ENCODE measurements around the gene DOCK11. TPM values are rescaled to one million over a fixed set of nuclear protein-coding genes. Genes with fewer than 3 reads are reported as not detected.
A peak's percentile ranks its signal among the peaks of the same experiment; 100 is the strongest.

The DOCK11 gene
- total RNA-seq, 2 donors from 2014 or later, result 45.5 to 50.6 TPM

DNA sequence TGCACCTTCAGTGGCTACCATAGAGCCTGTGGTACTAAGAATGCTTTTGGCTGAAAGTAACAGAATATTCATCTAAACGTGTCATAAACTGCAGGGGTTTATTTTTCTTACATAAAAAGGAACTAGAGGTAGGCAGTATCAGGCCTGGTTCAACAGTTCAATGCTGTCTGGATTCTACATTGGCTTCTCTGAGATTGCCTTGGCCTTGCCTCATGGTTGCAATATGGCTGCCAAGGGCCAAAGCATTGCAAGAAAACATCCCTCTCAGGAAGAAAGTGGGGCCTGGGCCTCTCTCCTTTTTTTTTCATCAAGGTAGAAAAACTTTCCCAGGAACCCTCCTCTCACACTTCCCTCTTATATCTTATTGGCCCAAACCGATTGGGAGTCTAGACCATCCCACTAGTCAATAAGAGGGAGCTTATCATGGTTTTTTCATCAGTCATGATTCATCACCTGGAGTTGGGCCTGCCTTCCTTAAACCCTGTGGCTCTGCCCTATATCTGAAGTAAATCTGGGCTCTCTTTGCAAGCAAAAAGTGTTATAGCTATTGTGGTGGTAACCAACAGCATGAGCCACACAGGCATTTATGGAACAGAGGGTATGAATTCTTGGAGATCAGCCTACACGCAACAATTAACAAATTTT lies 1.8 kb upstream of the DOCK11 start:
- no peaks in the 10 kb centered on the region for H3K27me3 Mint-ChIP-seq

DNA sequence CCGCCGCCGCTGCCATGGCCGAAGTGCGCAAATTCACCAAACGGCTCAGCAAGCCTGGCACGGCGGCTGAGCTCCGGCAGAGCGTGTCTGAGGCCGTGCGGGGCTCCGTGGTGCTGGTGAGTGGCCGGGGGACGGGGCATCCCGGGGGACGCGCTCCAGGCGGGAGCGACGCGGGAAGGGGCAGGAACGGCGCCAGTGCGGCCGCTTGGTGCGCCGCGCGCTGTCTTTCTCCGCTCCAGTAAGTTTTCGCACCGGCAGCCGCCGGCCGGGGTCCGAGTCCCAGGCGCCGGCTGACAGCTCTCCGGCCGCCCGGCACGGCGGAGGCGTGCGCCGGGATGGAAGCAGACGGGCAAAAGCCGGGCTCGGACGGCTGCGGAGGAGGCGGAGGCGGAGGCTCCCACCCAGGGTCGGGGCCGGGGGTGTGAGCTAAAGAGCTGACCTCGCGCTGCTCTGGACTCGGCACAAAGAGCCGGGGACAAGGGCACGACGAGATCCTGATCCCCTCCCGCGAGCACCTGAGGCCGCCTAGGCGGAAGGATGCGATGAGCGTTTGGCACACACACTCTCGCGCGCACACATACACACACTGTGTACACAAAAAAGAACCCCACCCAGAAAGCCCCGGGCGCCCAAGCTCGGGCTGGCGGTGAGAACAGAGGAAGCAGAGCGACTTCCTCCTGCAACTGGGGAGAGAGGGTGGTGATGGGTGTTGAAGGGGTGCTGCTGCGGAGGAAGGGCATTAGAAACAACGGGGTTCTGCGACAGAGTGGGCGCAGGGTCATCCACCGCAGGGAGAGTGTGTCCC lies 545 bp downstream of the DOCK11 start:
- Mint-ChIP-seq H3K27ac (peak overlapping the region; percentile 92), H3K4me1 (peaks cover 5% of the 10 kb centered on the region), H3K27me3 (no peaks in the 10 kb centered on the region), H3K4me3 (peak overlapping the region; percentile 94), H3K9me3 (no peaks in the 10 kb centered on the region), H3K36me3 (ENCODE audit: low read depth) (peaks cover 26% of the 10 kb centered on the region)
- ATAC-seq (replicated peaks), result peak; percentile 67

More for the DNA sequence above, 1.8 kb upstream of the DOCK11 start:
- no peak for ATAC-seq (replicated peaks)
- Mint-ChIP-seq H3K4me1 (peaks cover under 1% of the 10 kb centered on the region), H3K9me3 (no peaks in the 10 kb centered on the region), H3K4me3 (no peak overlapping the region), H3K27ac (no peak overlapping the region), H3K36me3 (ENCODE audit: low read depth) (peaks cover 18% of the 10 kb centered on the region)

DNA sequence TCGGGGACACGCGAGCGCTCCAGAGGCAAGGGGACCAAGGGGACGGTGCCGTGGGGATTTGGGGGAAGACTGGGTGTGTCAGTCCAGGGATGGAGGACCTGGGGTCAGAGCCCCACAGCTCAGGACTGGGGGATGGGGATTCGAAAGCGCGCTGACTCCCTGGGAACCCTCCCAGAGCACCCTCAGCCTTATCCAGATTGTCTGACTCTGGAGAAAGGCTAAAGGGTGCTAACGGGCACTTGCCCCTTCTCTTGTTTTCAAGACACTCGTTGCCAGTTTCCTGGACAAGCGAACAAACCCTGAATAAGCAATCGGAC lies 1.1 kb downstream of the DOCK11 start:
- Mint-ChIP-seq H3K9me3 (no peaks in the 10 kb centered on the region), H3K27ac (peak overlapping the region; percentile 92), H3K4me3 (peak overlapping the region; percentile 94), H3K36me3 (ENCODE audit: low read depth) (peaks cover 26% of the 10 kb centered on the region), H3K4me1 (peaks cover 5% of the 10 kb centered on the region), H3K27me3 (no peaks in the 10 kb centered on the region)
- ATAC-seq (replicated peaks), result peak; percentile 10

DNA sequence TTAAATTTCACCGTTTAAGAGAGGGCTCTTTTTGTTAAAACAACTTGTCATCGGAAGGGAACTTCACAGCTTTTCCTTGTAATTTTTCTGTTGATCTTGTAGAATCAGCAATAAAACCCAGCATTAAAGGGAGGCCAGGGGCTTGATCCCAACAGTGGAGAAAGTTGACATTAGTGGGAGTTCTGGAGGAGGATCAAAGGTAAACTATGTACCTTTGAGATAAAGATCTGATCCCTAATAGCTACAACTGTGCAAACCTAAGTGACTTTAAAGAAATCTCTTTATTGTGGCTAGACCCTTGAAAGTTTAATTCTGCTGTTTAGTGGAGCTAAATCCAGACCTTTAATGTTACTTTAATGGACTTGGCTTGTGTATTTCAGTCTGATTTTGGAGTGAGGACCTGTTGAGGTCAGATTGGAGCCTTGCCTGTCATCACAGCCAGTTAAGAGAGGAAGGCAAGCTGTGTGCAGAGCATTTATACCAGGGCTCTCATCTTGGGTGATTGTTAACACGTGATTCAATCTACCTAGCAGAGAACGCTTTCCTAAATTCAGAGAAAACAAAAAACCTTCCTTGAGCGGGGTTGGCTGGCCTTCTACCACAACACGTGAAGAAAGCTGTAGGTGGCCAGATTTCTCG lies 1.7 kb downstream of the DOCK11 start:
- H3K36me3 Mint-ChIP-seq (ENCODE audit: low read depth), result peaks cover 26% of the 10 kb centered on the region
- H3K4me1 Mint-ChIP-seq, result peaks cover 10% of the 10 kb centered on the region
- ATAC-seq (replicated peaks), result peak; percentile 30
- H3K9me3 Mint-ChIP-seq, result no peaks in the 10 kb centered on the region
- H3K4me3 Mint-ChIP-seq, result peak overlapping the region; percentile 94
- peak overlapping the region; percentile 92 for H3K27ac Mint-ChIP-seq
- H3K27me3 Mint-ChIP-seq, result no peaks in the 10 kb centered on the region

DNA sequence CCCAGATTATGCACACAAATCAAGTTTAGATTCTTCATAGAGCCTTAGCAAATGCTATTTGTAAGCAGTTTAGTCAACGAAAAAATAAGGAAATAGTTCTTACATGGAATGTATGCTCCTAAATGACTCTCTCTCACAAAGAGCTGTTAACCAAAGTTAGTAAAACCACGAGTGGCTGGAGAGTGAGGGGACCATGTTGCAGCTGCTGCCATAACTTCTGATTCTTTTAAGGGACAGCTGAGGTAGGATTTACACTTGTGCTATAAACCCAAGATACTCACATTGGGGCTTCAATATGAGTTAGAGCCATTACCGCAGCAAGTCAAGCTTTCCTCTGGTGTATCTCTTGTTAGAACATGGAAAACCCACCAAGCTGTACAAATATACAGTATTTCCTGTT lies 2.7 kb downstream of the DOCK11 start:
- H3K27ac Mint-ChIP-seq, result no peak overlapping the region

DNA sequence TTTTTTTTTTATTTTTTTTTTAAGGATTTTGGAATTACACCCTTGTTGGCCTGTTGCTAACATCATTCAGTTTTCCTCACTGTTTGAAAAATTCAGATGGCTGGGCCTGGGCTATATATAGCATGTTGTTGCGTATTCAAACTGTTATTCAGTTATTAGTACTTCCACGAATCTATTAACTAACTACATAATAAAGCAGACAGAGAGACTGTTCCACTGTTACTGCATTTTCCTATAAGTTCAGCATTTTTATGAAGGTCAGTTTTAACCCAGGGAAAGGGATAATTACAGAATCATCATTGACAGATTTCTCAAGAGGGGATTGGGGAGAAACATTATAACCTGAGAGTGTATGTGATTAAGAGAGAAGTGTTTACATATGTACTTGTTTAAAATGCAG lies 3.1 kb downstream of the DOCK11 start:
- peaks cover 22% of the 10 kb centered on the region for H3K4me1 Mint-ChIP-seq
- H3K36me3 Mint-ChIP-seq (ENCODE audit: low read depth), result peaks cover 26% of the 10 kb centered on the region
- H3K27me3 Mint-ChIP-seq, result no peaks in the 10 kb centered on the region
- H3K4me3 Mint-ChIP-seq, result peak overlapping the region; percentile 94
- H3K27ac Mint-ChIP-seq, result no peak overlapping the region
- no peak for ATAC-seq (replicated peaks)
- H3K9me3 Mint-ChIP-seq, result no peaks in the 10 kb centered on the region

More for the DNA sequence above, 2.7 kb downstream of the DOCK11 start:
- H3K27me3 Mint-ChIP-seq, result no peaks in the 10 kb centered on the region
- peaks cover 26% of the 10 kb centered on the region for H3K36me3 Mint-ChIP-seq (ENCODE audit: low read depth)
- no peak for ATAC-seq (replicated peaks)
- H3K4me1 Mint-ChIP-seq, result peaks cover 19% of the 10 kb centered on the region
- no peaks in the 10 kb centered on the region for H3K9me3 Mint-ChIP-seq
- H3K4me3 Mint-ChIP-seq, result peak overlapping the region; percentile 94

DNA sequence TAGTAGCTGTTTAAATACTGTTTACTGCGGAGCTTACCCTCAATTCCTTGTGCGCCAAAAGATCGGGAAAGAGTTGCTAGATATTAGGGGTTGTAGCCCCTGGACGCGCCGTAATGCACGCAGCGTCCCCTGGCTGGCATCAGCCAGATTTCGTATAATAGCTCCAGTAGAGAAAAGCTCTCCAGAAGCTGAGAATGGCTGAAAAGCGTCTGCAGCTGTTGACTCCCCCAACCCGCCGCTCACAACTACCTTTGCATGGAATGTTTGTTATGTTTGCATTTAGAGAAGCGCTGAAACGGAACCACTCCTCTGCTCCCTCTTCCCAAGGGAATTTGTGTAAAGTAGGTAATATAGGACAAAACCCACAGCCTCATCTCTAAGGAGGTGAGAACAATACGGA lies 3.7 kb downstream of the DOCK11 start:
- ATAC-seq (replicated peaks), result no peak
- H3K27me3 Mint-ChIP-seq, result no peaks in the 10 kb centered on the region
- peaks cover 22% of the 10 kb centered on the region for H3K4me1 Mint-ChIP-seq
- peaks cover 26% of the 10 kb centered on the region for H3K36me3 Mint-ChIP-seq (ENCODE audit: low read depth)
- H3K9me3 Mint-ChIP-seq, result no peaks in the 10 kb centered on the region
- no peak overlapping the region for H3K27ac Mint-ChIP-seq
- H3K4me3 Mint-ChIP-seq, result peak overlapping the region; percentile 94

DNA sequence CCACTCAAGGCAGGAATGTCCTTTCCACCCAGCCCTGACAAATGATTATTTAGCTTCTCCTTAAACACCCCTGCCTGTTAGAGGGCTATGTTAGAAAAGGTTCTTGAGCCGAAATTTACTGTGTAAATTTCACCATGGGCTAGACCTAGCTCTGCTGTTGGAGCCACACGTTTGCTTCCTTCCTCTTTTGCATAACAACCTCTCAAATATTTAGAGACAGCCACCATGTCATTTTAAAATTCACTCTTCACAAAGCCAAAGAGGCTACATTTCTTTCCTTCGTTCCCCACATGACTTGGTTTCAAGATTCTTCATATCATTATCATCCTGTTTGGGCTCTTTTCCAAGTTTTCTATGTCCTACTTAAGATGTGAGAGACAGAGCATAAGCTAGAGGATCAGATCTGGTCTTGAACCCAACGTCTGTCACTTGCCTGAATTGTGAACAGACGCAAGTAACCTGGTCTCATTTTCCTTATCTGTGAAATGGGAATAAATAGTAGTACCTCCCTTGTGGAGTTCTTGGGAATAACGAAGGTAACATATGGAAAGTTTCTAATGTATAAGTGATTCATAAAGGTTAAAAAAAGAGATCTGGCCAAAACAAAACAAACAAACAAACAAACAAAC lies 6.7 kb downstream of the DOCK11 start:
- ATAC-seq (replicated peaks), result peak; percentile 13
- Mint-ChIP-seq H3K4me3 (peak overlapping the region; percentile 71), H3K9me3 (no peaks in the 10 kb centered on the region), H3K4me1 (peaks cover 22% of the 10 kb centered on the region), H3K27ac (peak overlapping the region; percentile 84), H3K27me3 (no peaks in the 10 kb centered on the region), H3K36me3 (ENCODE audit: low read depth) (peaks cover 20% of the 10 kb centered on the region)

DNA sequence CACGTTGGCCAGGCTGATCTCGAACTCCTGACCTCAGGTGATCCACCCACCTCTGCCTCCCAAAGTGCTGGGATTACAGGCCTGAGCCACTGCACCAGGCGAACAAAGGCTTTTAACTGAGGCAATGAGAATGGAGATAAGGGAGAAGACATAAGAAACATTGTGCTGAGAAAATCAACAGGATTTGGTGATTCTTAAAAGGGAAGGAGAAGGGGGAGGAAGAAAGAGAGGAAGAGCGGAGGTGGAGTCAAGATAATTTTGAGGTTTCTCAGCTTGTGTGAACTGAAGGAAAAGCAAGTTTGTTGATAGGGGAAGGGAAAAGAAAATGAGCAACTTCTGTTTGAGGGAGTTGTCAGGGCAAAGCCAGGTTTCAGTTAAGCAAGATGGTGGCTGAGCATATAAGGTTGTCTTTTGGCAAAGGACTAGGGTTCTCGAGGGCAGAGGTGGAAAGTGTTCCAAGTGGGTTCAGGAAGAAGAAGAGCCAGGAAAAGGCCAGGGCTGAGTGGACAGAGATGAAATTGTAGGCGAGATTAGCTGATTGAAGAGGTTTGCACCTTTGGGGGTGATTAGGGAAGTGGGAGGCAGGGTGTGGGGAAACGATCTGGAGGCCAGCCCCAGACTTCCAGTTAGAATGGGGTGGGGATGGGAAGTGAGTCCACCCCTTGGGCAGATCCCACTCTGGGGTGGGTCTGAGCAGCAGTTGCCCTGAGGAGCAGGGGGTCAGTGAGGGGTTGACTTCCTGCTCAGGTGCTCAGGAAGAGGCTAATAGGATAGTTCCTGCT lies 7.8 kb downstream of the DOCK11 start:
- peak overlapping the region; percentile 84 for H3K27ac Mint-ChIP-seq
- no peaks in the 10 kb centered on the region for H3K9me3 Mint-ChIP-seq
- H3K36me3 Mint-ChIP-seq (ENCODE audit: low read depth), result peaks cover 13% of the 10 kb centered on the region
- ATAC-seq (replicated peaks), result peak; percentile 60
- no peaks in the 10 kb centered on the region for H3K27me3 Mint-ChIP-seq
- peak overlapping the region; percentile 71 for H3K4me3 Mint-ChIP-seq
- H3K4me1 Mint-ChIP-seq, result peaks cover 22% of the 10 kb centered on the region

DNA sequence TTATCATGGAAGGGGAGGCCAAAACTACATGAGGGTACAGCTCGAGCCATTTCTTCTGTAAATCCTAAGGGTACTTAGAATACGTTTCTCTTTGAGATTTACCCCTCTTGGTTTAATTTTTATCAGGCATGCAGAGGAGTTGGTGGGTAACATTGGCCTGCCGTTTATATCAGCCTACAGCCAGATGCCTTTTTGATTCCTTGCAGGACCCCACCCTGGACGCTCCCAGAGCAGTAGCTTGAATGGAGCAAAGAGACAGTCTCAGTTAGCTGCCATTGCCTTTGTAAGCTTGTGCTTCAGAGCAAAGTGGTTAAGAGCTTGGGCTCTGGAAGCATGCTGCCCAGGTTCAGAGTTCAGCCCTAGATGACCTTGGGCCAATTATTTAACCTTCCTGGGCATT lies 9.0 kb downstream of the DOCK11 start:
- Mint-ChIP-seq H3K27ac (peak overlapping the region; percentile 84), H3K9me3 (no peaks in the 10 kb centered on the region), H3K4me1 (peaks cover 17% of the 10 kb centered on the region), H3K36me3 (ENCODE audit: low read depth) (peaks cover 7% of the 10 kb centered on the region), H3K27me3 (no peaks in the 10 kb centered on the region), H3K4me3 (peak overlapping the region; percentile 71)
- ATAC-seq (replicated peaks), result no peak

DNA sequence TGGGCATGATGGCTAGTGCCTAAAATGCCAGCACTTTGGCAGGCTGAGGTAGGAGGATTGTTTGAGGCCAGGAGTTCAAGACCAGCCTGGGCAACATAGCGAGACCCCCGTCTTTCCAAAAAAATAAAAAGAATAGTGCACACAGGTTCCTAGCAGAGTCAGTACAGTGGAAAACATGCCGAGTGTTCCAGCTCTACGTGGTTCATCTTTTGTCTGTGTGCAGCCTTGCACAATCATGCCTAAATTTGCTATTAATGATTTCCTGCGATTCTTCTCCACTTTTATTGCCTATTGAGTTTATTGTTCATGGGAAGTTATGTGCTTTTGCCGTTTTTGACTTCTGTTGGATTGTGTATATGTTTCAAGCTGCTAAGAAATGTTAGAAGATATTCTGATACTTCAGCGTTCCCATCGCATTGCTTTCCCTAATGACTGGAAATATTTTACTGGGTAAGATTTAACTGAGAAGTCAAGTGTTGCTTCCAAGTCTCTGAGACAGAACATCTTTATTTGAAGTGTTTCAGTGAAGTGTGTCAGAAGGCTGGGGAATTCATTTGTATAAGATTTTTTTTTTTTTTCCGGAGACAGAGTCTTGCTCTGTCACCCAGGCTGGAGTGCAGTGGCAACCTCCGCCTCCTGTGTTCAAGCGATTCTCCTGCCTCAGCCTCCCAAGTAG lies 11.3 kb downstream of the DOCK11 start:
- H3K9me3 Mint-ChIP-seq, result no peaks in the 10 kb centered on the region
- no peak for ATAC-seq (replicated peaks)
- H3K36me3 Mint-ChIP-seq (ENCODE audit: low read depth), result peaks cover 29% of the 10 kb centered on the region
- no peak overlapping the region for H3K27ac Mint-ChIP-seq
- H3K4me1 Mint-ChIP-seq, result peaks cover 20% of the 10 kb centered on the region
- H3K27me3 Mint-ChIP-seq, result no peaks in the 10 kb centered on the region
- peak overlapping the region; percentile 17 for H3K4me3 Mint-ChIP-seq

DNA sequence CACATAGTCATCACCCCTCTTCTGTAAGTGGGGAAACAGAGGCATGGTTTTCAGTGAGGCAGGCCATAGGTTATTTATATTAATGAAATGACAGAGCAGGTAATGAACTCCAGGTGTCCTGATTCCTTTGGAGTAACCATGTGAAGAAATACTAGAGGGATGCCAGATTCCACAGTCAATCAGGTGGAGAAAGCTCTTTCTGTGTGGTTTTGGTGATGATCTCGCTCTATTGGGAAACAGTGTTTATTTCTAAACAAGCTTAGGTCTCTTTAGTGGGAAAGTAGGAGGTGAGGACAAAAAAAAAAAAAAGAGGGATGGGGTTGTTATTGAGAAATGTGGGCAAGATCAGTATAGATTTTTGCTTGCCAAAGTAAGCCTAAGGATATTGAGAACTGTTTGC lies 12.2 kb downstream of the DOCK11 start:
- ATAC-seq (replicated peaks), result no peak
- H3K4me3 Mint-ChIP-seq, result no peak overlapping the region
- peaks cover 12% of the 10 kb centered on the region for H3K4me1 Mint-ChIP-seq
- no peaks in the 10 kb centered on the region for H3K9me3 Mint-ChIP-seq
- peaks cover 32% of the 10 kb centered on the region for H3K36me3 Mint-ChIP-seq (ENCODE audit: low read depth)
- no peaks in the 10 kb centered on the region for H3K27me3 Mint-ChIP-seq
- H3K27ac Mint-ChIP-seq, result peak overlapping the region; percentile 56

DNA sequence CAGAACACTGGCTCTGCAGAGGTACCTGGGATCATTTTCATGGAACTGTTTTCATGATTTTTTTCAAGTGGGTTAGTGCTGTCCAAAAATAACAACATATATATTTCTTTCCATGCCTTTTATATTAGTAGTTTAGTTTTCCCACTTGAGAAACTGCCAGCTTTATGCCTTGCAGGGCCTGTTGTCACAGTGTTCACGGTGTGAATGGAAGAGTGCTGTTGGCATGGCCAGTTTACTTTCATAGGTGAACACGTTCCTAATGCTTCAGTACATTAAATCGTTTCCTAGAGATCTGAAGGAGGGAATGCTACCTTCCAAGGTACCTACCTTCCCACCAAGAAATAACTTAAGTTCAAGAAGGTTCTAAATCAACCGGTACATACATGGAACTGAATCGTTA lies 12.6 kb downstream of the DOCK11 start:
- H3K36me3 Mint-ChIP-seq (ENCODE audit: low read depth), result peaks cover 36% of the 10 kb centered on the region

More for the DNA sequence above, 12.6 kb downstream of the DOCK11 start:
- Mint-ChIP-seq H3K9me3 (no peaks in the 10 kb centered on the region), H3K4me1 (peaks cover 14% of the 10 kb centered on the region), H3K27me3 (no peaks in the 10 kb centered on the region), H3K4me3 (no peak overlapping the region), H3K27ac (peak overlapping the region; percentile 56)
- ATAC-seq (replicated peaks), result no peak
